Esophagus squamous epithelium (tissue), 4 donors: ENCODE results near the gene UBE2R2.

Source experiments
- POLR2A ChIP-seq, 4 donors: fragments of 450-650 bp; IDR thresholded peaks; one replicate each; pipeline ENCODE4 v1.6.1; 2017; ENCODE audit warnings: antibody characterized with exemption in 4 of 4, mild to moderate bottlenecking in 4 of 4, moderate library complexity in 3 of 4
- TF ChIP-seq, protein P1 (sequence below), 6 experiments: fragments of 450-650 bp in 4 of 6; fragments of 200-600 bp in 2 of 6; sonication (generic) in 2 of 6; IDR thresholded peaks; one replicate each; pipeline ENCODE4 v1.5.1; 2016 to 2019; ENCODE audit warnings: antibody characterized with exemption in 6 of 6, mild to moderate bottlenecking in 4 of 6, moderate library complexity in 4 of 6

DNA sequence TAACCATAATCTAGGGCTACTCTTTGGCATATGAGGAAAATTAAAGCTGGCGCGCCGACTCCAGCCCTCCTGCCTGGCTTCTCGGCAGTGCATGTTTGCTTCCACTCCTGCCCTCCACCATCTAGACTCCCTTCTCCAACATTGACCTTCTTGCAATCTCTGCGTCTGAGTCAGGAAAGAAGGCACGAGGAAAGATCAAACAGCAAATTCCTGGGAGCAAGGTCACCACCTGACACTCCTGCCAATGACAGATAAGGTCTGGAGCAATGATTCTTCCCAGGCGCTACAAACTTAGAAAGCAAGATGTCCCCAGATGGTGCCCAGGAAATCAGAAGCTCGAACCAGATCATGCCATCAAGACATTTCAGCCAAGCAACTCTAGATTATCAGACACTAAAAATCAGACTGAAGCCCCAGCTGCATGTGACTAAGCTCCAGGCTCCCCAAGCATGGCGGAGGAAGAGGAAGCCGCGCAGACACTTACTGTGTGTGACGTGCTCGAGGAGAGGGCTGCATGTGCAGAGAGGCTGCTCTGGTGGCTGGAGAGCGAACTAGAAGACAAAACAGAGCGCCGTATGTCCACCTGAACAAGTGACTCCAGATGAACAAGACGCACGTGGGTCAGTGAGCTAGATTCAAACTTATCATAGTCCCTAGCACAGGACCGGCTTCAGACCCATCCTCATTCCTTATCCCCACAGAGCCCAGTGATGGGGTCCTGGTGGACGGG is 115.3 kb downstream of the UBE2R2 start:
- TF ChIP-seq, protein P1, sequence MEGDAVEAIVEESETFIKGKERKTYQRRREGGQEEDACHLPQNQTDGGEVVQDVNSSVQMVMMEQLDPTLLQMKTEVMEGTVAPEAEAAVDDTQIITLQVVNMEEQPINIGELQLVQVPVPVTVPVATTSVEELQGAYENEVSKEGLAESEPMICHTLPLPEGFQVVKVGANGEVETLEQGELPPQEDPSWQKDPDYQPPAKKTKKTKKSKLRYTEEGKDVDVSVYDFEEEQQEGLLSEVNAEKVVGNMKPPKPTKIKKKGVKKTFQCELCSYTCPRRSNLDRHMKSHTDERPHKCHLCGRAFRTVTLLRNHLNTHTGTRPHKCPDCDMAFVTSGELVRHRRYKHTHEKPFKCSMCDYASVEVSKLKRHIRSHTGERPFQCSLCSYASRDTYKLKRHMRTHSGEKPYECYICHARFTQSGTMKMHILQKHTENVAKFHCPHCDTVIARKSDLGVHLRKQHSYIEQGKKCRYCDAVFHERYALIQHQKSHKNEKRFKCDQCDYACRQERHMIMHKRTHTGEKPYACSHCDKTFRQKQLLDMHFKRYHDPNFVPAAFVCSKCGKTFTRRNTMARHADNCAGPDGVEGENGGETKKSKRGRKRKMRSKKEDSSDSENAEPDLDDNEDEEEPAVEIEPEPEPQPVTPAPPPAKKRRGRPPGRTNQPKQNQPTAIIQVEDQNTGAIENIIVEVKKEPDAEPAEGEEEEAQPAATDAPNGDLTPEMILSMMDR (IDR thresholded peaks at IDR 0.05), result no peak
- TF ChIP-seq POLR2A (IDR thresholded peaks at IDR 0.05), result no peak
